Measurements from ENCODE around the gene NHSL2.

NHSL2 gene

GRCh38 chrX:72107841-72108595 is 197.4 kb downstream of the NHSL2 start:
- Histone ChIP-seq H3K27ac (ENCODE audit: low read length) (no peak overlapping the region), H4K20me1 (ENCODE audit: insufficient read depth, low read length) (no peaks in the 10 kb centered on the region), H2AFZ (ENCODE audit: low read depth, low read length) (no peak overlapping the region), H3K9me3 (ENCODE audit: insufficient read depth, low read length, severe bottlenecking) (no peaks in the 10 kb centered on the region), H3K9ac (ENCODE audit: low read depth, low read length) (no peak overlapping the region), H3K27me3 (ENCODE audit: insufficient read depth, low read length, poor library complexity) (peaks cover 4% of the 10 kb centered on the region), H3K4me2 (ENCODE audit: insufficient read depth, low read length) (no peak overlapping the region), H3K79me2 (ENCODE audit: insufficient read depth, low read length) (no peaks in the 10 kb centered on the region), H3K4me1 (ENCODE audit: insufficient read depth, low read length) (no peaks in the 10 kb centered on the region), H3K4me3 (ENCODE audit: low read depth in 1 of 2, low read length in 2 of 2) (no peak overlapping the region), H3K36me3 (ENCODE audit: insufficient read depth, low read length) (no peaks in the 10 kb centered on the region)
- no peak for ATAC-seq (ENCODE audit: insufficient read depth, low read depth)
- TF ChIP-seq EZH2 (IDR thresholded peaks at IDR 0.05; ENCODE audit: borderline replicate concordance, low read depth, low read length, severe bottlenecking) = no peak
- TF ChIP-seq CTCF (IDR thresholded peaks at IDR 0.05; ENCODE audit: borderline replicate concordance, extremely low read depth, low read length, poor library complexity, severe bottlenecking) = no peak
- DNase-seq = no peak

- H3K27me3 ChIP-seq (ENCODE audit: insufficient read depth, low read length, poor library complexity) = peaks cover 4% of the 10 kb centered on the region
- H3K9ac ChIP-seq (ENCODE audit: low read depth, low read length) = no peak overlapping the region
- H2AFZ ChIP-seq (ENCODE audit: low read depth, low read length) = no peak overlapping the region
- H3K9me3 ChIP-seq (ENCODE audit: insufficient read depth, low read length, severe bottlenecking) = no peaks in the 10 kb centered on the region
- no peak overlapping the region for H3K27ac ChIP-seq (ENCODE audit: low read length)
- TF ChIP-seq EZH2 (IDR thresholded peaks at IDR 0.05; ENCODE audit: borderline replicate concordance, low read depth, low read length, severe bottlenecking) (no peak), CTCF (IDR thresholded peaks at IDR 0.05; ENCODE audit: borderline replicate concordance, extremely low read depth, low read length, poor library complexity, severe bottlenecking) (no peak)
- H3K4me3 ChIP-seq (ENCODE audit: low read depth in 1 of 2, low read length in 2 of 2) = no peak overlapping the region
- DNase-seq (no peak), ATAC-seq (ENCODE audit: insufficient read depth, low read depth) (no peak)
- H3K36me3 ChIP-seq (ENCODE audit: insufficient read depth, low read length) = no peaks in the 10 kb centered on the region
- H4K20me1 ChIP-seq (ENCODE audit: insufficient read depth, low read length) = no peaks in the 10 kb centered on the region
- H3K4me2 ChIP-seq (ENCODE audit: insufficient read depth, low read length) = no peak overlapping the region
- no peaks in the 10 kb centered on the region for H3K4me1 ChIP-seq (ENCODE audit: insufficient read depth, low read length)
- no peaks in the 10 kb centered on the region for H3K79me2 ChIP-seq (ENCODE audit: insufficient read depth, low read length)
These were observed 198.0 kb downstream of the NHSL2 start for GRCh38 chrX:72108666-72109065.

- Histone ChIP-seq H3K9ac (ENCODE audit: low read depth, low read length) (no peak overlapping the region), H4K20me1 (ENCODE audit: insufficient read depth, low read length) (no peaks in the 10 kb centered on the region), H3K27me3 (ENCODE audit: insufficient read depth, low read length, poor library complexity) (peaks cover 4% of the 10 kb centered on the region), H3K36me3 (ENCODE audit: insufficient read depth, low read length) (no peaks in the 10 kb centered on the region), H3K4me3 (ENCODE audit: low read depth in 1 of 2, low read length in 2 of 2) (no peak overlapping the region), H2AFZ (ENCODE audit: low read depth, low read length) (no peak overlapping the region), H3K79me2 (ENCODE audit: insufficient read depth, low read length) (no peaks in the 10 kb centered on the region), H3K9me3 (ENCODE audit: insufficient read depth, low read length, severe bottlenecking) (no peaks in the 10 kb centered on the region), H3K4me1 (ENCODE audit: insufficient read depth, low read length) (no peaks in the 10 kb centered on the region), H3K27ac (ENCODE audit: low read length) (no peak overlapping the region), H3K4me2 (ENCODE audit: insufficient read depth, low read length) (no peak overlapping the region)
- DNase-seq = no peak
- TF ChIP-seq CTCF (IDR thresholded peaks at IDR 0.05; ENCODE audit: borderline replicate concordance, extremely low read depth, low read length, poor library complexity, severe bottlenecking) (no peak), EZH2 (IDR thresholded peaks at IDR 0.05; ENCODE audit: borderline replicate concordance, low read depth, low read length, severe bottlenecking) (no peak)
- ATAC-seq (ENCODE audit: insufficient read depth, low read depth) = no peak
These were observed 199.6 kb downstream of the NHSL2 start for GRCh38 chrX:72110051-72110875.

All from DND-41 (cell line).